ENCODE results near the gene CLCN6.

- TF ChIP-seq LEF1 (IDR thresholded peaks at IDR 0.05; ENCODE audit: borderline replicate concordance) (no peak), TARDBP (IDR thresholded peaks at IDR 0.05) (no peak), SP1 (IDR thresholded peaks at IDR 0.05) (no peak), ELF4 (IDR thresholded peaks at IDR 0.05) (no peak), ARNT (IDR thresholded peaks at IDR 0.05) (no peak), BHLHE40 (IDR thresholded peaks at IDR 0.05; ENCODE audit: borderline replicate concordance) (no peak), FOXM1 (IDR thresholded peaks at IDR 0.05; ENCODE audit: borderline replicate concordance) (no peak), FOXK2 (IDR thresholded peaks at IDR 0.05) (no peak), ZNF384 (IDR thresholded peaks at IDR 0.05) (no peak), SUZ12 (IDR thresholded peaks at IDR 0.05) (no peak), HDGF (IDR thresholded peaks at IDR 0.05; ENCODE audit: borderline replicate concordance) (no peak)
- TF ChIP-seq, protein P1, sequence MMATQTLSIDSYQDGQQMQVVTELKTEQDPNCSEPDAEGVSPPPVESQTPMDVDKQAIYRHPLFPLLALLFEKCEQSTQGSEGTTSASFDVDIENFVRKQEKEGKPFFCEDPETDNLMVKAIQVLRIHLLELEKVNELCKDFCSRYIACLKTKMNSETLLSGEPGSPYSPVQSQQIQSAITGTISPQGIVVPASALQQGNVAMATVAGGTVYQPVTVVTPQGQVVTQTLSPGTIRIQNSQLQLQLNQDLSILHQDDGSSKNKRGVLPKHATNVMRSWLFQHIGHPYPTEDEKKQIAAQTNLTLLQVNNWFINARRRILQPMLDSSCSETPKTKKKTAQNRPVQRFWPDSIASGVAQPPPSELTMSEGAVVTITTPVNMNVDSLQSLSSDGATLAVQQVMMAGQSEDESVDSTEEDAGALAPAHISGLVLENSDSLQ (IDR thresholded peaks at IDR 0.05), result no peak
Observed at GRCh38 chr1:11802616-11802972, 3.4 kb upstream of the CLCN6 start.

Measured in HEK293T (cell line).